ENCODE measurements around the gene POLR1E. TPM values are rescaled to one million over a fixed set of nuclear protein-coding genes. Genes with fewer than 3 reads are reported as not detected.

Gene POLR1E
- total RNA-seq, 1 experiment from 2014 or later: 31.4 TPM

DNA sequence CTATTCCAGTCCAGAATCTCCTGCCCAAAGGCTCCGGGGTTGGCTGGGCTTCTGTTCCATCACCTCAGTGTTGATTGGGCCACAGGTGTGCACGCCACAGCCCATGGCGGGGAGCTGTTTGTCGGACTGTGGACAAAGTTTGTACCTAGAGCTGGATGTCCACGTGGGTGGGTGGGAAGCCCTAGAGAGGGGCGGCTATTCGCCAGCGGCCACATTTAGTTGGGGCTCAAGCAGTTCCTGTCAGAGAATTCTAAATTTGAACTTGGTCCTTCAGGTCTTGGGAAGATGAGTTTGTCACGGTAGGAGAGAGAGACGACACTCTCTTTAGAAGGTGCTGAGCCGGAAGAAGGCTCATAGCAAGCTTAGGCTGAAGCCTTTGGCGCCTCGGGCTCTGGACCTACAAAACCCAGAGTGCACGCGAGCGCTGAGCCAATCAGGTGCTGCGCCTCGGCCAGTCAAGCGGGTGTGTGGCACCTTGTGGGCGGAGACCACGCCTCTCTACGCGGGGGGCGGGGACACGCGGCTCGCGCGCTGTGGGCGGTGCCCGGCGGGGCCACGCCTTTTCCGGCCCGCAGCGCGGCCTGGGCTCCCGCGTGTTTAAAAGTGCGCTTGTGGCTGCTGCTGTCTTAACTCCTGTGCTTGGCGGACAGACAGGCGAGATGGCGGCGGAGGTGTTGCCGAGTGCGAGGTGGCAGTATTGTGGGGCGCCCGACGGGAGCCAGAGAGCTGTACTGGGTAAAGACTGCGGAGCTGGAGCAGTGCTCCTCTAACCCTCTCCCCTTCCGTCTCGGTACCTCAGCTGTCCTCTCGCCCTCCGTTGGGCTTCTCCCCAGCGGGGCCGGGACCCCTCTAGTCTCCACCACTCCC is at the start of gene POLR1E (continued):
- no peak for TF ChIP-seq ZSCAN18 (CRISPR knock-in tag; IDR thresholded peaks at IDR 0.05)
- TF ChIP-seq ETV6 (CRISPR knock-in tag; IDR thresholded peaks at IDR 0.05): peak; percentile 71; the same call in 1 of the 2 replicates
- no peak for TF ChIP-seq HMGA2 (CRISPR knock-in tag; IDR thresholded peaks at IDR 0.05)
- TF ChIP-seq SOX15 (CRISPR knock-in tag; IDR thresholded peaks at IDR 0.05): no peak
- TF ChIP-seq, protein P1, sequence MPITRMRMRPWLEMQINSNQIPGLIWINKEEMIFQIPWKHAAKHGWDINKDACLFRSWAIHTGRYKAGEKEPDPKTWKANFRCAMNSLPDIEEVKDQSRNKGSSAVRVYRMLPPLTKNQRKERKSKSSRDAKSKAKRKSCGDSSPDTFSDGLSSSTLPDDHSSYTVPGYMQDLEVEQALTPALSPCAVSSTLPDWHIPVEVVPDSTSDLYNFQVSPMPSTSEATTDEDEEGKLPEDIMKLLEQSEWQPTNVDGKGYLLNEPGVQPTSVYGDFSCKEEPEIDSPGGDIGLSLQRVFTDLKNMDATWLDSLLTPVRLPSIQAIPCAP (CRISPR knock-in tag; IDR thresholded peaks at IDR 0.05): no peak
- no peak for TF ChIP-seq EMX1 (CRISPR knock-in tag; IDR thresholded peaks at IDR 0.05)
- TF ChIP-seq JUN (CRISPR knock-in tag; IDR thresholded peaks at IDR 0.05): no peak
- TF ChIP-seq GRHL2 (CRISPR knock-in tag; IDR thresholded peaks at IDR 0.05; ENCODE audit: insufficient replicate concordance, severe bottlenecking): no peak
- TF ChIP-seq, protein P2, sequence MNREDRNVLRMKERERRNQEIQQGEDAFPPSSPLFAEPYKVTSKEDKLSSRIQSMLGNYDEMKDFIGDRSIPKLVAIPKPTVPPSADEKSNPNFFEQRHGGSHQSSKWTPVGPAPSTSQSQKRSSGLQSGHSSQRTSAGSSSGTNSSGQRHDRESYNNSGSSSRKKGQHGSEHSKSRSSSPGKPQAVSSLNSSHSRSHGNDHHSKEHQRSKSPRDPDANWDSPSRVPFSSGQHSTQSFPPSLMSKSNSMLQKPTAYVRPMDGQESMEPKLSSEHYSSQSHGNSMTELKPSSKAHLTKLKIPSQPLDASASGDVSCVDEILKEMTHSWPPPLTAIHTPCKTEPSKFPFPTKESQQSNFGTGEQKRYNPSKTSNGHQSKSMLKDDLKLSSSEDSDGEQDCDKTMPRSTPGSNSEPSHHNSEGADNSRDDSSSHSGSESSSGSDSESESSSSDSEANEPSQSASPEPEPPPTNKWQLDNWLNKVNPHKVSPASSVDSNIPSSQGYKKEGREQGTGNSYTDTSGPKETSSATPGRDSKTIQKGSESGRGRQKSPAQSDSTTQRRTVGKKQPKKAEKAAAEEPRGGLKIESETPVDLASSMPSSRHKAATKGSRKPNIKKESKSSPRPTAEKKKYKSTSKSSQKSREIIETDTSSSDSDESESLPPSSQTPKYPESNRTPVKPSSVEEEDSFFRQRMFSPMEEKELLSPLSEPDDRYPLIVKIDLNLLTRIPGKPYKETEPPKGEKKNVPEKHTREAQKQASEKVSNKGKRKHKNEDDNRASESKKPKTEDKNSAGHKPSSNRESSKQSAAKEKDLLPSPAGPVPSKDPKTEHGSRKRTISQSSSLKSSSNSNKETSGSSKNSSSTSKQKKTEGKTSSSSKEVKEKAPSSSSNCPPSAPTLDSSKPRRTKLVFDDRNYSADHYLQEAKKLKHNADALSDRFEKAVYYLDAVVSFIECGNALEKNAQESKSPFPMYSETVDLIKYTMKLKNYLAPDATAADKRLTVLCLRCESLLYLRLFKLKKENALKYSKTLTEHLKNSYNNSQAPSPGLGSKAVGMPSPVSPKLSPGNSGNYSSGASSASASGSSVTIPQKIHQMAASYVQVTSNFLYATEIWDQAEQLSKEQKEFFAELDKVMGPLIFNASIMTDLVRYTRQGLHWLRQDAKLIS (CRISPR knock-in tag; IDR thresholded peaks at IDR 0.05; ENCODE audit: borderline replicate concordance): no peak
- TF ChIP-seq SP1 (CRISPR knock-in tag; conservative IDR thresholded peaks at IDR 0.05): peak; percentile 100
- TF ChIP-seq CREB1 (CRISPR knock-in tag; IDR thresholded peaks at IDR 0.05): no peak
- TF ChIP-seq ZNF671 (CRISPR knock-in tag; IDR thresholded peaks at IDR 0.05): no peak
- no peak for TF ChIP-seq MXD4 (CRISPR knock-in tag; IDR thresholded peaks at IDR 0.05; ENCODE audit: borderline replicate concordance)
- TF ChIP-seq, protein P3, sequence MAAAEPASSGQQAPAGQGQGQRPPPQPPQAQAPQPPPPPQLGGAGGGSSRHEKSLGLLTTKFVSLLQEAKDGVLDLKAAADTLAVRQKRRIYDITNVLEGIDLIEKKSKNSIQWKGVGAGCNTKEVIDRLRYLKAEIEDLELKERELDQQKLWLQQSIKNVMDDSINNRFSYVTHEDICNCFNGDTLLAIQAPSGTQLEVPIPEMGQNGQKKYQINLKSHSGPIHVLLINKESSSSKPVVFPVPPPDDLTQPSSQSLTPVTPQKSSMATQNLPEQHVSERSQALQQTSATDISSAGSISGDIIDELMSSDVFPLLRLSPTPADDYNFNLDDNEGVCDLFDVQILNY (CRISPR knock-in tag; IDR thresholded peaks at IDR 0.05): peak; percentile 91
- TF ChIP-seq, protein P4, sequence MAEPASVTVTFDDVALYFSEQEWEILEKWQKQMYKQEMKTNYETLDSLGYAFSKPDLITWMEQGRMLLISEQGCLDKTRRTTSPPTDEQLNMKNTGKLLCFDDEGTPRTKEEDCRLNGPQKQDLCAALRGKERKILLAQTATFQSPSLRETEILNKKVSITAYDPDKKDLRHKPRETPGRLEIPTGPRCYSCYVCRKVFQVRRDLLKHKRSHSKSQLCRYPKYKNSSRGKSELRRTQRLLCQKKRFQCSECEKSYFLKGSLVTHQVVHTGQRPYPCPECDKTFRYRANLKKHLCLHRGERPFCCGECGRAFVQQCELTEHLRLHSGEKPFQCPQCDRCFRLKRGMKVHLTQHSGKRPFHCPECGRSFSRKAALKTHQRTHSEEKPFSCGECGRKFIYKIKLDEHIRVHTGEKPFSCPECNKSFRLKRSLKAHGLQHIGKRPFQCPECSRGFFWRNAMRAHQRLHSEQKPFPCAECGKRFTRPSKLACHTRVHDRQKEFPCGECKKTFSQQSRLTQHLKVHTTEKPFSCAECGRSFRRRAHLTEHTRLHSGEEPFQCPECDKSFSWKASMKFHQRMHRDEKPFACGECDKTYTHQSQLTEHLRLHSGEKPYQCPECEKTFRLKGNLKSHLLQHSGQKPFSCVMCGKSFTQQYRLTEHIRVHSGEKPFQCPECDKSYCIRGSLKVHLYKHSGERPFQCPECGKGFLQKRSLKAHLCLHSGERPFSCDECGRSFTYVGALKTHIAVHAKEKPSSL (CRISPR knock-in tag; conservative IDR thresholded peaks at IDR 0.05): no peak
- no peak for TF ChIP-seq RELA (CRISPR knock-in tag; IDR thresholded peaks at IDR 0.05; ENCODE audit: borderline replicate concordance)
- TF ChIP-seq, protein P5, sequence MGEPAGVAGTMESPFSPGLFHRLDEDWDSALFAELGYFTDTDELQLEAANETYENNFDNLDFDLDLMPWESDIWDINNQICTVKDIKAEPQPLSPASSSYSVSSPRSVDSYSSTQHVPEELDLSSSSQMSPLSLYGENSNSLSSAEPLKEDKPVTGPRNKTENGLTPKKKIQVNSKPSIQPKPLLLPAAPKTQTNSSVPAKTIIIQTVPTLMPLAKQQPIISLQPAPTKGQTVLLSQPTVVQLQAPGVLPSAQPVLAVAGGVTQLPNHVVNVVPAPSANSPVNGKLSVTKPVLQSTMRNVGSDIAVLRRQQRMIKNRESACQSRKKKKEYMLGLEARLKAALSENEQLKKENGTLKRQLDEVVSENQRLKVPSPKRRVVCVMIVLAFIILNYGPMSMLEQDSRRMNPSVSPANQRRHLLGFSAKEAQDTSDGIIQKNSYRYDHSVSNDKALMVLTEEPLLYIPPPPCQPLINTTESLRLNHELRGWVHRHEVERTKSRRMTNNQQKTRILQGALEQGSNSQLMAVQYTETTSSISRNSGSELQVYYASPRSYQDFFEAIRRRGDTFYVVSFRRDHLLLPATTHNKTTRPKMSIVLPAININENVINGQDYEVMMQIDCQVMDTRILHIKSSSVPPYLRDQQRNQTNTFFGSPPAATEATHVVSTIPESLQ (CRISPR knock-in tag; IDR thresholded peaks at IDR 0.05): no peak
- no peak for TF ChIP-seq ZNF396 (CRISPR knock-in tag; IDR thresholded peaks at IDR 0.05; ENCODE audit: borderline replicate concordance)
- TF ChIP-seq, protein P6, sequence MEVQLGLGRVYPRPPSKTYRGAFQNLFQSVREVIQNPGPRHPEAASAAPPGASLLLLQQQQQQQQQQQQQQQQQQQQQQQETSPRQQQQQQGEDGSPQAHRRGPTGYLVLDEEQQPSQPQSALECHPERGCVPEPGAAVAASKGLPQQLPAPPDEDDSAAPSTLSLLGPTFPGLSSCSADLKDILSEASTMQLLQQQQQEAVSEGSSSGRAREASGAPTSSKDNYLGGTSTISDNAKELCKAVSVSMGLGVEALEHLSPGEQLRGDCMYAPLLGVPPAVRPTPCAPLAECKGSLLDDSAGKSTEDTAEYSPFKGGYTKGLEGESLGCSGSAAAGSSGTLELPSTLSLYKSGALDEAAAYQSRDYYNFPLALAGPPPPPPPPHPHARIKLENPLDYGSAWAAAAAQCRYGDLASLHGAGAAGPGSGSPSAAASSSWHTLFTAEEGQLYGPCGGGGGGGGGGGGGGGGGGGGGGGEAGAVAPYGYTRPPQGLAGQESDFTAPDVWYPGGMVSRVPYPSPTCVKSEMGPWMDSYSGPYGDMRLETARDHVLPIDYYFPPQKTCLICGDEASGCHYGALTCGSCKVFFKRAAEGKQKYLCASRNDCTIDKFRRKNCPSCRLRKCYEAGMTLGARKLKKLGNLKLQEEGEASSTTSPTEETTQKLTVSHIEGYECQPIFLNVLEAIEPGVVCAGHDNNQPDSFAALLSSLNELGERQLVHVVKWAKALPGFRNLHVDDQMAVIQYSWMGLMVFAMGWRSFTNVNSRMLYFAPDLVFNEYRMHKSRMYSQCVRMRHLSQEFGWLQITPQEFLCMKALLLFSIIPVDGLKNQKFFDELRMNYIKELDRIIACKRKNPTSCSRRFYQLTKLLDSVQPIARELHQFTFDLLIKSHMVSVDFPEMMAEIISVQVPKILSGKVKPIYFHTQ (CRISPR knock-in tag; IDR thresholded peaks at IDR 0.05): no peak
- TF ChIP-seq ERG (CRISPR knock-in tag; IDR thresholded peaks at IDR 0.05): no peak
- no peak for TF ChIP-seq ZNF263 (CRISPR knock-in tag; IDR thresholded peaks at IDR 0.05; ENCODE audit: low read depth)
- TF ChIP-seq, protein P7, sequence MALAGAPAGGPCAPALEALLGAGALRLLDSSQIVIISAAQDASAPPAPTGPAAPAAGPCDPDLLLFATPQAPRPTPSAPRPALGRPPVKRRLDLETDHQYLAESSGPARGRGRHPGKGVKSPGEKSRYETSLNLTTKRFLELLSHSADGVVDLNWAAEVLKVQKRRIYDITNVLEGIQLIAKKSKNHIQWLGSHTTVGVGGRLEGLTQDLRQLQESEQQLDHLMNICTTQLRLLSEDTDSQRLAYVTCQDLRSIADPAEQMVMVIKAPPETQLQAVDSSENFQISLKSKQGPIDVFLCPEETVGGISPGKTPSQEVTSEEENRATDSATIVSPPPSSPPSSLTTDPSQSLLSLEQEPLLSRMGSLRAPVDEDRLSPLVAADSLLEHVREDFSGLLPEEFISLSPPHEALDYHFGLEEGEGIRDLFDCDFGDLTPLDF (CRISPR knock-in tag; IDR thresholded peaks at IDR 0.05): no peak

All from WTC11 (cell line).